Body of pancreas (tissue), 4 donors: ENCODE measurements around the gene SOCS2.

Experiments used
- POLR2A ChIP-seq, 3 donors: fragments of 450-650 bp; IDR thresholded peaks; one replicate each; pipeline ENCODE4 v1.6.1; 2016; ENCODE audit warnings: antibody characterized with exemption in 3 of 3, mild to moderate bottlenecking in 2 of 3
- TF ChIP-seq, protein P1 (sequence below), 7 experiments: fragments of 450-650 bp in 4 of 7; fragments of 200-600 bp in 3 of 7; sonication (generic) in 3 of 7; IDR thresholded peaks; one replicate each; pipeline ENCODE4 v1.5.1; 2016 to 2019; ENCODE audit warnings: antibody characterized with exemption in 7 of 7

DNA sequence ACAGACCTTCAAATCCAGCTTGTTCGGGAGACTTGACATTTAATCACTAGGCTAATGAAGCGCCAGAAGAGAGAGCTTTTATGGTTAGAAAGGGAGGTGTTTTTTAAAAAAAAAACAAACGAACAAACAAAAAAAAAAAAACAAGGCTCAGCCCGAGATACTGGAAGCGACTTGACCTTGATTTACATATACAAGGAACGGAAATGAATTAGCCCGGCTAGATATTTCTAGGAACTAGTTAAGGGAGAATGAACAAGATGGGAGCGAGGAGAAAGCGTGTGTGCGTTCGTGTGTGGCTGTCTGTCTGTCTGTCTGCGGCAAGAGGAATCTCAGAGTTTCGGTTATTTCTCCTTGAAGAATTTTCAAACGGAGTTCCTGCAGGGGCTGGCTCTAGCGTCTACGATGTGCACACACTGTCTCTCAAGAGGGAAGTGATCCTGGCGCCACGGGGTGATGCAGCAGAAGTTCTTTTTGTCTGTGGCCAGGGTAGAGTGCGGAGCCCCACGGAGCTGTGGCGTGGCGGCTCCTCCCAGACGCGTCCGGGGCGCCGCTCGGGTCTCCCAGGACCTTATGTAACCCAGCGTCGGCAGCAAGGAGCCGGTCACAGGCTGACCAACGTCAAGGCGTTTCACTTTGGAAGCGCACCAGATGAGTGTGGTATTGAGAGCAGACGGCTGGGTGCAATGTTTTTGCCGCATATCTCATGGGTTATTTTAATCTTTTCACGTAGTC, 18.8 kb downstream of the SOCS2 start:
- TF ChIP-seq, protein P1, sequence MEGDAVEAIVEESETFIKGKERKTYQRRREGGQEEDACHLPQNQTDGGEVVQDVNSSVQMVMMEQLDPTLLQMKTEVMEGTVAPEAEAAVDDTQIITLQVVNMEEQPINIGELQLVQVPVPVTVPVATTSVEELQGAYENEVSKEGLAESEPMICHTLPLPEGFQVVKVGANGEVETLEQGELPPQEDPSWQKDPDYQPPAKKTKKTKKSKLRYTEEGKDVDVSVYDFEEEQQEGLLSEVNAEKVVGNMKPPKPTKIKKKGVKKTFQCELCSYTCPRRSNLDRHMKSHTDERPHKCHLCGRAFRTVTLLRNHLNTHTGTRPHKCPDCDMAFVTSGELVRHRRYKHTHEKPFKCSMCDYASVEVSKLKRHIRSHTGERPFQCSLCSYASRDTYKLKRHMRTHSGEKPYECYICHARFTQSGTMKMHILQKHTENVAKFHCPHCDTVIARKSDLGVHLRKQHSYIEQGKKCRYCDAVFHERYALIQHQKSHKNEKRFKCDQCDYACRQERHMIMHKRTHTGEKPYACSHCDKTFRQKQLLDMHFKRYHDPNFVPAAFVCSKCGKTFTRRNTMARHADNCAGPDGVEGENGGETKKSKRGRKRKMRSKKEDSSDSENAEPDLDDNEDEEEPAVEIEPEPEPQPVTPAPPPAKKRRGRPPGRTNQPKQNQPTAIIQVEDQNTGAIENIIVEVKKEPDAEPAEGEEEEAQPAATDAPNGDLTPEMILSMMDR (IDR thresholded peaks at IDR 0.05), result no peak
- TF ChIP-seq POLR2A (IDR thresholded peaks at IDR 0.05), result peak in 2 of 3 donors; percentile 52 to 63
